DND-41 (cell line): Measurements from ENCODE around the gene AUTS2.

Source experiments
- EZH2 ChIP-seq: IDR thresholded peaks from 3 replicates; pipeline ENCODE4 v1.6.1; 2012; ENCODE audit warnings: borderline replicate concordance, low read depth, mild to moderate bottlenecking, moderate library complexity, low read length, inconsistent platforms; ENCODE audit not compliant: severe bottlenecking
- TF ChIP-seq, protein P1 (sequence below): IDR thresholded peaks from 2 replicates; pipeline ENCODE4 v1.5.1; 2012; ENCODE audit warnings: borderline replicate concordance, low read length, moderate library complexity, mild to moderate bottlenecking; ENCODE audit not compliant: poor library complexity, severe bottlenecking; ENCODE audit errors: extremely low read depth

DNA sequence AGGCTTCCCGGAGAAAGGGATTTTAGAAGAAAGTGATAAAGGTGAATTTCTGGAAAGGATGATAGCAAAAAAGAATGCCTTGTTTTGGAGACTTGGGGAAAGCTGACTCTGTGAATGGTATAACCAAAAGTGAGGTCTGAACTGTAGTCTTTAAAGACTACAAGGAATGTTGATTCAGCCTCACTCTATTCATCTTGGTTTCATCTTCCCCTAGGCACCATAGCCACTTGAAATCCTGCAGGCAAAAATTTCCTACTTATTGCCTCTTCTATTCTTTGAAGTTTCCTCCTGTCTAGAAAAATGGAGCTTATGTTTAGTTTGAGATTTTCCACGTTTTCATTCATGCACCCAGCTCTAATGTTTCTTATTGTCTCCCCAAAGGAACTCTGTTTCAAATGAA, 518.0 kb downstream of the AUTS2 start:
- TF ChIP-seq, protein P1, sequence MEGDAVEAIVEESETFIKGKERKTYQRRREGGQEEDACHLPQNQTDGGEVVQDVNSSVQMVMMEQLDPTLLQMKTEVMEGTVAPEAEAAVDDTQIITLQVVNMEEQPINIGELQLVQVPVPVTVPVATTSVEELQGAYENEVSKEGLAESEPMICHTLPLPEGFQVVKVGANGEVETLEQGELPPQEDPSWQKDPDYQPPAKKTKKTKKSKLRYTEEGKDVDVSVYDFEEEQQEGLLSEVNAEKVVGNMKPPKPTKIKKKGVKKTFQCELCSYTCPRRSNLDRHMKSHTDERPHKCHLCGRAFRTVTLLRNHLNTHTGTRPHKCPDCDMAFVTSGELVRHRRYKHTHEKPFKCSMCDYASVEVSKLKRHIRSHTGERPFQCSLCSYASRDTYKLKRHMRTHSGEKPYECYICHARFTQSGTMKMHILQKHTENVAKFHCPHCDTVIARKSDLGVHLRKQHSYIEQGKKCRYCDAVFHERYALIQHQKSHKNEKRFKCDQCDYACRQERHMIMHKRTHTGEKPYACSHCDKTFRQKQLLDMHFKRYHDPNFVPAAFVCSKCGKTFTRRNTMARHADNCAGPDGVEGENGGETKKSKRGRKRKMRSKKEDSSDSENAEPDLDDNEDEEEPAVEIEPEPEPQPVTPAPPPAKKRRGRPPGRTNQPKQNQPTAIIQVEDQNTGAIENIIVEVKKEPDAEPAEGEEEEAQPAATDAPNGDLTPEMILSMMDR: no peak
- no peak for TF ChIP-seq EZH2
